HepG2 (cell line): ENCODE results near the gene TRMT2A.

Source experiments
- BCL3 ChIP-seq: sonication (generic); formaldehyde crosslinking; IDR thresholded peaks from 2 replicates; pipeline ENCODE4 v1.5.1; 2020; ENCODE audit warnings: mild to moderate bottlenecking, missing genetic modification reagents, moderate library complexity
- ETV6 ChIP-seq: sonication (generic); formaldehyde crosslinking; conservative IDR thresholded peaks from 2 replicates; pipeline ENCODE4 v1.4.0; 2020; ENCODE audit warnings: missing genetic modification reagents
- FOXK1 ChIP-seq: sonication (generic); formaldehyde crosslinking; IDR thresholded peaks from 2 replicates; pipeline ENCODE4 v1.4.0; 2020; ENCODE audit warnings: low read depth, missing genetic modification reagents, borderline replicate concordance
- POLR2AphosphoS5 ChIP-seq: IDR thresholded peaks from 2 replicates; pipeline ENCODE4 v1.6.1; 2012; ENCODE audit warnings: low read depth, low read length
- ZBTB33 ChIP-seq: sonication (generic); formaldehyde crosslinking; IDR thresholded peaks from 2 replicates; pipeline ENCODE4 v1.4.0; 2020; ENCODE audit warnings: missing genetic modification reagents

GRCh38 chr22:20126284-20127029, 9.4 kb upstream of the TRMT2A start:
- TF ChIP-seq POLR2AphosphoS5 = no peak
- TF ChIP-seq ZBTB33 (CRISPR knock-in tag) = no peak
- no peak for TF ChIP-seq ETV6 (CRISPR knock-in tag)
- no peak for TF ChIP-seq BCL3 (CRISPR knock-in tag)
- TF ChIP-seq FOXK1 (CRISPR knock-in tag) = no peak
